Neural cell (in vitro differentiated cells): Measurements from ENCODE around the gene KIF18B. TPM values are rescaled to one million over a fixed set of nuclear protein-coding genes. Genes with fewer than 3 reads are reported as not detected.

Experiments used
- H2AFZ ChIP-seq: fragments of 200-600, 300-800 bp; sonication (generic), shearing (Covaris generic); 2 replicates; pipeline ENCODE4 v1.6.0; 2014; ENCODE audit warnings: low read depth, mild to moderate bottlenecking, antibody characterized with exemption, low read length, moderate library complexity
- H3F3A ChIP-seq: fragments of 200-600 bp; shearing (Covaris generic); 2 replicates; pipeline ENCODE4 v1.6.1; 2016; ENCODE audit warnings: mild to moderate bottlenecking, moderate library complexity, mixed read lengths, antibody characterized with exemption, low read length; ENCODE audit not compliant: insufficient read depth, poor library complexity, severe bottlenecking
- H3K27ac ChIP-seq: fragments of 200-600, 300-800 bp; sonication (generic), shearing (Covaris generic); 2 replicates; pipeline ENCODE4 v1.5.1; 2014; ENCODE audit warnings: mild to moderate bottlenecking, low read length, moderate library complexity
- H3K27me3 ChIP-seq: fragments of 300-800, 200-600 bp; sonication (generic), shearing (Covaris generic); 2 replicates; pipeline ENCODE4 v1.6.0; 2014; ENCODE audit warnings: mild to moderate bottlenecking, low read depth, low read length, moderate library complexity; ENCODE audit not compliant: insufficient read depth
- H3K36me3 ChIP-seq: fragments of 300-800, 200-600 bp; sonication (generic), shearing (Covaris generic); 2 replicates; pipeline ENCODE4 v1.5.1; 2014; ENCODE audit warnings: mild to moderate bottlenecking, antibody characterized with exemption, low read length, moderate library complexity; ENCODE audit not compliant: insufficient read depth
- H3K4me2 ChIP-seq: fragments of 300-800, 200-600 bp; sonication (generic), shearing (Covaris generic); 2 replicates; pipeline ENCODE4 v1.6.0; 2014; ENCODE audit warnings: mild to moderate bottlenecking, low read length
- H3K4me3 ChIP-seq: fragments of 300-800, 200-600 bp; sonication (generic), shearing (Covaris generic); 2 replicates; pipeline ENCODE4 v1.5.1; 2014; ENCODE audit warnings: mild to moderate bottlenecking, low read length, moderate library complexity
- H3K79me2 ChIP-seq: fragments of 200-600 bp; shearing (Covaris generic); replicated peaks from 2 replicates; pipeline ENCODE4 v1.6.0; 2014; ENCODE audit warnings: mild to moderate bottlenecking, low read length, moderate library complexity; ENCODE audit not compliant: insufficient read depth
- H3K9ac ChIP-seq: fragments of 300-800, 200-600 bp; sonication (generic), shearing (Covaris generic); 2 replicates; pipeline ENCODE4 v1.6.1; 2016; ENCODE audit warnings: mild to moderate bottlenecking, low read length, mixed read lengths
- H3K9me2 ChIP-seq: fragments of 200-600 bp; shearing (Covaris generic); 2 replicates; pipeline ENCODE4 v1.6.1; 2016; ENCODE audit warnings: mild to moderate bottlenecking, low read length, mixed read lengths; ENCODE audit not compliant: insufficient read depth
- H3K9me3 ChIP-seq: fragments of 200-600, 300-800 bp; sonication (generic), shearing (Covaris generic); 2 replicates; pipeline ENCODE4 v1.6.1; 2016; ENCODE audit warnings: mild to moderate bottlenecking, mixed run types, low read length, moderate library complexity, mixed read lengths
- H4K20me1 ChIP-seq: fragments of 200-600 bp; shearing (Covaris generic); 2 replicates; pipeline ENCODE4 v1.6.1; 2016; ENCODE audit warnings: mild to moderate bottlenecking, mixed run types; ENCODE audit not compliant: insufficient read depth
- CTCF ChIP-seq: fragments of 450-650 bp; IDR thresholded peaks from 2 replicates; pipeline ENCODE4 v1.5.1; 2014; ENCODE audit warnings: antibody characterized with exemption, mild to moderate bottlenecking, moderate library complexity; ENCODE audit not compliant: poor library complexity, severe bottlenecking
- EP300 ChIP-seq: fragments of 450-650 bp; conservative IDR thresholded peaks from 2 replicates; pipeline ENCODE4 v1.6.1; 2014; ENCODE audit warnings: antibody characterized with exemption, mild to moderate bottlenecking, moderate library complexity; ENCODE audit not compliant: poor library complexity, severe bottlenecking
- EZH2 ChIP-seq: fragments of 200-600, 300-800 bp; shearing (Covaris generic), sonication (generic); IDR thresholded peaks from 2 replicates; pipeline ENCODE4 v1.6.1; 2014; ENCODE audit warnings: antibody characterized with exemption, low read length, borderline replicate concordance, mild to moderate bottlenecking; ENCODE audit not compliant: insufficient read depth, poor library complexity, severe bottlenecking
- MXI1 ChIP-seq: fragments of 450-650 bp; conservative IDR thresholded peaks from 2 replicates; pipeline ENCODE4 v1.6.1; 2014; ENCODE audit warnings: antibody characterized with exemption, mild to moderate bottlenecking; ENCODE audit not compliant: poor library complexity, severe bottlenecking
- POLR2AphosphoS5 ChIP-seq: IDR thresholded peaks from 2 replicates; pipeline ENCODE4 v1.6.1; 2012
- RAD21 ChIP-seq: fragments of 450-650 bp; conservative IDR thresholded peaks from 2 replicates; pipeline ENCODE4 v1.6.1; 2014; ENCODE audit warnings: antibody characterized with exemption, mild to moderate bottlenecking, moderate library complexity
- REST ChIP-seq: IDR thresholded peaks from 2 replicates; pipeline ENCODE4 v1.6.1; 2012; ENCODE audit warnings: borderline replicate concordance
- SMC3 ChIP-seq: fragments of 450-650 bp; conservative IDR thresholded peaks from 2 replicates; pipeline ENCODE4 v1.6.1; 2014; ENCODE audit warnings: antibody characterized with exemption, mild to moderate bottlenecking, moderate library complexity; ENCODE audit not compliant: poor library complexity
- TAF1 ChIP-seq: IDR thresholded peaks from 2 replicates; pipeline ENCODE4 v1.6.1; 2012; ENCODE audit warnings: low read depth
- polyA plus RNA-seq: library from polyadenylated mRNA; depleted of rRNA; stranded (reverse); fragments of >200 nt; gene quantifications from 2 replicates; pipeline ENCODE4 v1.2.3, GENCODE V29; 2014

KIF18B gene
- polyA plus RNA-seq, 1 donor from 2014 or later, result 0.10 TPM

GRCh38 chr17:44941712-44942331 is 5.8 kb downstream of the KIF18B start (continued):
- no peak for TF ChIP-seq RAD21

GRCh38 chr17:44940768-44941167 is 6.8 kb downstream of the KIF18B start:
- Histone ChIP-seq H3K27me3 (no peaks in the 10 kb centered on the region), H3F3A (no peaks in the 10 kb centered on the region), H3K79me2 (peaks cover 29% of the 10 kb centered on the region), H3K9ac (no peak overlapping the region), H2AFZ (no peak overlapping the region), H3K9me3 (no peaks in the 10 kb centered on the region), H4K20me1 (no peaks in the 10 kb centered on the region), H3K4me3 (no peak overlapping the region), H3K4me2 (no peak overlapping the region), H3K36me3 (no peaks in the 10 kb centered on the region), H3K27ac (no peak overlapping the region), H3K9me2 (no peaks in the 10 kb centered on the region)
- TF ChIP-seq POLR2AphosphoS5 (no peak), RAD21 (no peak)

GRCh38 chr17:44940317-44940716 is 7.3 kb downstream of the KIF18B start:
- H3F3A ChIP-seq, result no peaks in the 10 kb centered on the region
- H3K4me2 ChIP-seq, result no peak overlapping the region
- no peak overlapping the region for H3K27ac ChIP-seq
- no peak overlapping the region for H3K4me3 ChIP-seq
- H4K20me1 ChIP-seq, result no peaks in the 10 kb centered on the region
- H3K27me3 ChIP-seq, result no peaks in the 10 kb centered on the region
- no peak overlapping the region for H3K9ac ChIP-seq
- no peak for TF ChIP-seq MXI1
- TF ChIP-seq RAD21, result no peak
- no peak for TF ChIP-seq EP300
- TF ChIP-seq CTCF, result no peak
- TF ChIP-seq TAF1, result no peak
- no peak for TF ChIP-seq SMC3
- TF ChIP-seq EZH2, result no peak
- TF ChIP-seq POLR2AphosphoS5, result no peak
- no peak for TF ChIP-seq REST
- H3K36me3 ChIP-seq, result no peaks in the 10 kb centered on the region
- H3K9me3 ChIP-seq, result no peaks in the 10 kb centered on the region
- peaks cover 26% of the 10 kb centered on the region for H3K79me2 ChIP-seq
- no peaks in the 10 kb centered on the region for H3K9me2 ChIP-seq
- no peak overlapping the region for H2AFZ ChIP-seq
